Hematopoietic multipotent progenitor cell treated with erythropoietin and hydrocortisone succinate and interleukin-3 and kit ligand, for 8 days (in vitro differentiated cells): ENCODE data around the gene PLEKHA3.
"Not testable (repeated sequence)": the region's sequence is repeated elsewhere in the genome, so short reads cannot be mapped to it uniquely, and the experiment has no call there.

ENCODE experiments used
- DNase-seq: peaks from one replicate; pipeline ENCODE4 v3.0.0-alpha.2; 2015

The PLEKHA3 gene

GRCh38 chr2:178479275-178479616, 1.0 kb upstream of the PLEKHA3 start:
- no peak for DNase-seq

DNA sequence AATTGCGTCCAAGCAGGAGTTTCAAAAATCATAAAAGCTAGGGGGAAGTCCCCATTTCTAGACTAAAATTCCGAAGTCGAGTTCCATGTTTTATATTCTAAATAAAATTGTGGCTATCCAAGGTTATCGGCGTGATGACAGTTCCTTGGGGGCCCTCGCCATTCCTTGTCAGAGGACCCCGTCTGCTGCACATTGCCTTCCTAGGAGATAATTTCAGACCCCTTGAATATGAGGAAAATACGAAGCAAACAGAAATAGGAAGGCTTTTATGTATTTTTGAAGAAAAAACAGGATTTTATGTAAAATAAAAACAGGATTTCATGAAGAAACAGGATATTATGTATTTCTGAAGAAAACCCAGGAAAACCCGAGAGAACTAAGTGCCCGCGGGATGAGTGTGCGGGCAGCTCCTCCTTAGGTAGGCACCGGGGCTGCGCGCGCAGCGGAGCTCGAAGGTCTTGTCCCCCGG, 465 bp upstream of the PLEKHA3 start:
- no peak for DNase-seq

GRCh38 chr2:178482437-178482836, 2.2 kb downstream of the PLEKHA3 start:
- DNase-seq: peak; percentile 55

DNA sequence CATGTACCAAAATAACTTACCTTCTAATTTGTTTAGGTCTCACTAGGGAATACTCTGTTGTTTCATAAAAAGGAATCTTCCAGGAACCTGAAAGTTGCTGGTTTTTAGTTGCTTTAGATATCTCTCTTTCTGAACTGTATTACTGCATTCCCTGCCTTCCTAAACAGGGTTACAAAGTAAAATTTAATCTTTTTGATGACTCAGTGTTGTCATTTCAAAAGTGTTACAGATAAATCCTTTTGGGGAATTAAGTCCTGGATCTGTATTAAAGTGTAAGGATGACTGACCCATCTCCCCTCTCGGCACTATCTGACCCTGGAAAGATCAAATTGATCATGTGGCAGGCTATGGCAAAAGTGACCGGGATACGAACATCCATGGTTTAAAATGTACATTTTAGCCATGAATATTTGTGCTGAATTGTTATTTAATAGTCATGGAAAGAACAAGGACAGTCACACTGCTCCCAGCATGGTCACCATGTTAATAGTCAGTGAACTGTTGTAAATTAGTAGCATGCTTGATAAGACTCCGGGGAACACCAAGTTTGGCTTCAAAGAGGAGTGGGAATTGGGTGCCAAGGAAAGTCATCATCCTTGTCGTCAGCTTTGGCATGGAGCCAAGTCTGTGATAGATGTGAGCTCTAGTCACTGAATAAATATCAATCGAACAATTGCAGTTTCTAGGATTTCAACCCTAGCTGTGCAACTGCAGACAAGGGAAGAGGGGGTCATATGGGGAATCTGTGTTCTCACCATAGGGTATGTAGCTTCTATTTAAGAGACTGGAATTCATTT, 4.2 kb downstream of the PLEKHA3 start:
- DNase-seq: peak; percentile 28

DNA sequence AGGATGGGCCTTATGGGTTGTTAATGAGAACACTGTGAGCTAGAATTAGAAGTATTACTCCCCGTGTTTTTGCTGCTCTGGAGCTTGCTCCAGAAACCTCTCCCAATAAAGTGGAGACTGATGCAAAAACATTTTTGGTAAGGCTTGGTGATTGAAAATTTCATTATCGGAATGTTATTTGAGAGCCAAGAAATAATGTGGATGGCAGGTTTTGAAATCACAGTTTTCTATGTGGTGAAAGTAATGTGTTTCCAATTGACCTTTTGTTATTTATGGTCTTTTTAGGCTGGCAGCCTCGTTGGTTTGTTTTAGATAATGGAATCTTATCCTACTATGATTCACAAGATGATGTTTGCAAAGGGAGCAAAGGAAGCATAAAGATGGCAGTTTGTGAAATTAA, 5.1 kb downstream of the PLEKHA3 start:
- DNase-seq: no peak

DNA sequence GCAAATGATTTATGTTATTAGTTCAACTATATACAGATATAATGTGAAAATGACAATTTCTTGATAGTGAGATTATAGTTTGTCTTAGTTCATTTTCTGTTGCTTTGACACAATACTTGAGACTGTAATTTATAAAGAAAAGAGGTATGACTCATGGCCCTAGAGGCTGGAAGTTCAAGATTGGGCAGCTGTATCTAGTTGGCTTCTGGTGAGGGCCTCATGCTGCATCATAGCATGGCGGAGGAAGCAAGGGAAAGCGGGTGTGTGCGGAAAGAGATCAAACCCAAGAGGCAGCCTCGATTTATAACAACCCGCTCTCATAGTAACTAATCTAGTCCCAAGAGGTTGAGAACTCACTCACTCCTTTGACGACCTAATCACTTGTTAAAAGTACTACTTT, 11.4 kb downstream of the PLEKHA3 start:
- DNase-seq: no peak

DNA sequence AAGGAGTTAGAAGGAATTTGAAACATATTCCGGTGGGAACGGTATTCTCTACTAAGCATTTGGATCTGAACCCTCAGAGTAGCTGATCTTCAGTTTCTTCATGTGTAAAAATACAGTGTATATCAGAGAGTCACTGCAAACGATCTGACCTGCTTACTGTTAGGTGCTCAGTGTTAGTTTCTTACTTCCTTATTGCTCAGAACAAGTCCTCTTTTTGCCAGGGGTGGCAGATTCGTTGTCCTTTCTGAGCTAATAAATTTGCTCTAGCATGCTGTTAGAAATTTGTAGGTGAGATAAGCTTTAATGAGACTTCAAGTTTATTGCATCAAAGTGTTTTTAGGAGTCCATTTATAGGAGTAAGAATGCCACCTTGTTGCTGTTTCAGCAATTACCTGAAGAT, 15.8 kb downstream of the PLEKHA3 start:
- no peak for DNase-seq

GRCh38 chr2:178498137-178498536, 17.9 kb downstream of the PLEKHA3 start:
- DNase-seq: peak; percentile 74

- no peak for DNase-seq
These were observed 19.4 kb downstream of the PLEKHA3 start for GRCh38 chr2:178499640-178500039.

DNA sequence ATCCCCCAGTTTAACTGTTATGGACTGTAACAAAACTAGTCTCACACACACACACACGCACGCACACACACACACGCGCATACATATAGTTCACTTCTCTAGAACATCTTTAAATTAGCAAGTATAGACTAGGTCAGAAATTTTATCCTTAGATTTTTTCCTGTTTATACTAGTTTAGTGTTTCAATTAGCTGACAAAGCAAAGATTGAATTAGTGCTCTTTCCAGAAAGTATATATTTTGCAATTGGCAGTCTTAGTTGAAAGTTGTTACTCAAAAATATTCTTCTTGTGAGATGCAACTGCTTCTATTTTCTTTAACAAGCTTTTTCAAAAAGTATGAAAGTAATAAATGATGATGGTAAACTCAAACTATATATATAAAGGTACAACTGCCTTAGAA, 22.5 kb downstream of the PLEKHA3 start:
- DNase-seq: no peak

- no peak for DNase-seq
These were observed 25.8 kb downstream of the PLEKHA3 start for GRCh38 chr2:178506101-178506500.

GRCh38 chr2:178506524-178506923, 26.3 kb downstream of the PLEKHA3 start:
- no peak for DNase-seq

GRCh38 chr2:178506949-178507348, 26.7 kb downstream of the PLEKHA3 start:
- no peak for DNase-seq

- no peak for DNase-seq
These were observed 28.4 kb downstream of the PLEKHA3 start for GRCh38 chr2:178508646-178509045.

GRCh38 chr2:178510384-178510783, 30.1 kb downstream of the PLEKHA3 start:
- DNase-seq: no peak

GRCh38 chr2:178512484-178512883, 32.2 kb downstream of the PLEKHA3 start:
- DNase-seq: no peak

GRCh38 chr2:178513876-178514275, 33.6 kb downstream of the PLEKHA3 start:
- no peak for DNase-seq

DNA sequence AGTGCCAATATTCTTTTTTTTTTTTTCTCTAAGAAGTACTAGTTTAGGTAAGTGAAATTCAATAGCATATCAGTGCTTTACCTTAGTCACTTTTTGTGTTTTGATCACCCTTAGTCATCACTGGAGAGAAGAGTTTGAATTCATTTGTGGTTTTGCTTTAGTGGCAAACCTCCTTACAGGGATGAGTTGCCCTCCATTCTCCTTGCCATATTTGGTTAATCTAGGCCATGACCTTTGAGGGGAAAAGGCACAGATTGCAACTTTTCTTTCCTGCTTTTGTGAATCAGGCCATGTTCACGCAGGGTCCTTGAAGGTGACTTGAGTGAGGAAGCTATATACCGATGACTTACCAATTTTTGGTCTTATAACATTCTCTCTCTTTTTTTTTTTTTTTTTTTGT, 34.4 kb downstream of the PLEKHA3 start:
- DNase-seq: no peak

GRCh38 chr2:178517496-178517895, 37.2 kb downstream of the PLEKHA3 start:
- DNase-seq: no peak

GRCh38 chr2:178521304-178522150, 41.3 kb downstream of the PLEKHA3 start:
- no peak for DNase-seq

- DNase-seq: peak; percentile 94
These were observed 42.8 kb downstream of the PLEKHA3 start for GRCh38 chr2:178522950-178523595.

DNA sequence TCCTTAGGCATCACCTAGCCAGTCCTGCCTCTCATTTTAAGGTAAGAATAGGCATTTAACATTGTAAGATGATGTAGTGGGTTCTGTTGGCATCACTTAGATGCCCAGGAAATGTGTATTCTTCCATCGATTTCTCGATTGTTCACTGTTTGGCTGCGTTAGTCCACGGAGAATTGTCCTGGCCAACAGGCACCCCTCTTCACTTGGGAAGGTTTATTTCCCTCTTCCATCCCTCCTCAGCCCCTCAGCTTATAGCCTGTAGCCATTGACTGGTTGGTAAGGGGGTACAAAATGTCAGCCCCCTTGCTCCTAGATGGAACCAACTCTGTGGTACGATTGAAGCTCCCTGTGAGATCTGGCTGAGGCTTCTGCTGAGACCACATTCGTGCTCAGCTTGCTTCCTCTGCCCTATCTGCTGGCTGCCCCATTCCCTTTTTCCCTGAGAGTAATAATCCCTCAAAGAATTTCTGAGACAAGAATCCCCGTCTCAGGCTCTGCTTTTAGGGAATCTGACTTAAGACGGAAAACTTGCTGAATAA, 43.4 kb downstream of the PLEKHA3 start:
- DNase-seq: no peak

- DNase-seq: not testable (repeated sequence)
These were observed 44.8 kb downstream of the PLEKHA3 start for GRCh38 chr2:178525010-178525409.
